Muscle layer of colon (tissue), 2 donors: ENCODE data around the gene RBL1.

Source experiments
- H3K27ac ChIP-seq: one replicate; pipeline ENCODE4 v1.7.0; 2013; ENCODE audit warnings: low read depth, mild to moderate bottlenecking, low read length, moderate library complexity
- H3K27me3 ChIP-seq, 2 donors: one replicate each; pipeline ENCODE4 v1.7.0; 2013; ENCODE audit warnings: low read length in 2 of 2, mild to moderate bottlenecking in 2 of 2; ENCODE audit not compliant: insufficient read depth in 2 of 2, control insufficient read depth in 1 of 2
- H3K36me3 ChIP-seq: one replicate; pipeline ENCODE4 v1.7.0; 2013; ENCODE audit warnings: mild to moderate bottlenecking, low read length; ENCODE audit not compliant: insufficient read depth
- H3K4me1 ChIP-seq: one replicate; pipeline ENCODE4 v1.7.0; 2013; ENCODE audit warnings: mild to moderate bottlenecking, low read length; ENCODE audit not compliant: insufficient read depth
- H3K4me3 ChIP-seq, 2 donors: one replicate each; pipeline ENCODE4 v1.7.0; 2013; ENCODE audit warnings: low read length in 2 of 2, low read depth in 1 of 2, mild to moderate bottlenecking in 1 of 2, moderate library complexity in 1 of 2
- H3K9ac ChIP-seq: one replicate; pipeline ENCODE4 v1.7.0; 2013; ENCODE audit warnings: low read length
- H3K9me3 ChIP-seq: one replicate; pipeline ENCODE4 v1.7.0; 2013; ENCODE audit warnings: mild to moderate bottlenecking, low read length
- donor health status: abdominal sarcoma.
- donor health status: Adenocarcinoma of cecum.

Gene RBL1

GRCh38 chr20:36957875-36958667, 137.7 kb downstream of the RBL1 start:
- Histone ChIP-seq H3K27ac (no peak overlapping the region), H3K9ac (no peak overlapping the region), H3K36me3 (no peaks in the 10 kb centered on the region), H3K9me3 (no peaks in the 10 kb centered on the region), H3K27me3 (no peaks in the 10 kb centered on the region), H3K4me3 (no peak overlapping the region), H3K4me1 (no peaks in the 10 kb centered on the region)

GRCh38 chr20:36956674-36957073, 139.1 kb downstream of the RBL1 start:
- H3K36me3 ChIP-seq: no peaks in the 10 kb centered on the region
- H3K4me3 ChIP-seq: no peak overlapping the region
- H3K9me3 ChIP-seq: no peaks in the 10 kb centered on the region
- peaks cover 7% of the 10 kb centered on the region for H3K4me1 ChIP-seq
- H3K27ac ChIP-seq: no peak overlapping the region
- no peaks in the 10 kb centered on the region for H3K27me3 ChIP-seq
- H3K9ac ChIP-seq: no peak overlapping the region

GRCh38 chr20:36956016-36956415, 139.8 kb downstream of the RBL1 start:
- no peak overlapping the region for H3K27ac ChIP-seq
- peaks cover 7% of the 10 kb centered on the region for H3K4me1 ChIP-seq
- H3K4me3 ChIP-seq: no peak overlapping the region
- no peaks in the 10 kb centered on the region for H3K27me3 ChIP-seq
- H3K9ac ChIP-seq: no peak overlapping the region
- no peaks in the 10 kb centered on the region for H3K36me3 ChIP-seq
- no peaks in the 10 kb centered on the region for H3K9me3 ChIP-seq

GRCh38 chr20:36951979-36952738, 143.6 kb downstream of the RBL1 start:
- Histone ChIP-seq H3K9me3 (no peaks in the 10 kb centered on the region), H3K36me3 (no peaks in the 10 kb centered on the region), H3K27ac (peak overlapping the region; percentile 69), H3K27me3 (no peaks in the 10 kb centered on the region), H3K4me3 (peak overlapping the region; percentile 42 to 98), H3K4me1 (peaks cover 12% of the 10 kb centered on the region), H3K9ac (peak overlapping the region; percentile 53)

- H3K9ac ChIP-seq: peak within 1 kb of the TSS; percentile 74
- peak within 1 kb of the TSS; percentile 78 to 98 for H3K4me3 ChIP-seq
- H3K9me3 ChIP-seq: no peaks in the 10 kb centered on the region
- H3K27me3 ChIP-seq: no peaks in the 10 kb centered on the region
- H3K36me3 ChIP-seq: no peaks in the 10 kb centered on the region
- H3K4me1 ChIP-seq: peaks cover 16% of the 10 kb centered on the region
- peak within 1 kb of the TSS; percentile 69 for H3K27ac ChIP-seq
These were observed 144.4 kb downstream of the RBL1 start, which contains the start of gene SAMHD1 for GRCh38 chr20:36951198-36951978. Gene SAMHD1, minus strand, starts transcription at chr20:36951708. Its CDS starts 65 bp downstream, at chr20:36951643.

GRCh38 chr20:36950414-36951197, 145.2 kb downstream of the RBL1 start:
- Histone ChIP-seq H3K4me1 (peaks cover 16% of the 10 kb centered on the region), H3K4me3 (peak overlapping the region; percentile 78 to 98), H3K36me3 (no peaks in the 10 kb centered on the region), H3K9me3 (no peaks in the 10 kb centered on the region), H3K27ac (peak overlapping the region; percentile 69), H3K9ac (peak overlapping the region; percentile 74), H3K27me3 (no peaks in the 10 kb centered on the region)
